Body of pancreas (tissue), 4 donors: ENCODE results near the gene ZFR2.

Source experiments
- POLR2A ChIP-seq, 3 donors: fragments of 450-650 bp; IDR thresholded peaks; one replicate each; pipeline ENCODE4 v1.6.1; 2016; ENCODE audit warnings: antibody characterized with exemption in 3 of 3, mild to moderate bottlenecking in 2 of 3
- TF ChIP-seq, protein P1 (sequence below), 7 experiments: fragments of 450-650 bp in 4 of 7; fragments of 200-600 bp in 3 of 7; sonication (generic) in 3 of 7; IDR thresholded peaks; one replicate each; pipeline ENCODE4 v1.5.1; 2016 to 2019; ENCODE audit warnings: antibody characterized with exemption in 7 of 7

DNA sequence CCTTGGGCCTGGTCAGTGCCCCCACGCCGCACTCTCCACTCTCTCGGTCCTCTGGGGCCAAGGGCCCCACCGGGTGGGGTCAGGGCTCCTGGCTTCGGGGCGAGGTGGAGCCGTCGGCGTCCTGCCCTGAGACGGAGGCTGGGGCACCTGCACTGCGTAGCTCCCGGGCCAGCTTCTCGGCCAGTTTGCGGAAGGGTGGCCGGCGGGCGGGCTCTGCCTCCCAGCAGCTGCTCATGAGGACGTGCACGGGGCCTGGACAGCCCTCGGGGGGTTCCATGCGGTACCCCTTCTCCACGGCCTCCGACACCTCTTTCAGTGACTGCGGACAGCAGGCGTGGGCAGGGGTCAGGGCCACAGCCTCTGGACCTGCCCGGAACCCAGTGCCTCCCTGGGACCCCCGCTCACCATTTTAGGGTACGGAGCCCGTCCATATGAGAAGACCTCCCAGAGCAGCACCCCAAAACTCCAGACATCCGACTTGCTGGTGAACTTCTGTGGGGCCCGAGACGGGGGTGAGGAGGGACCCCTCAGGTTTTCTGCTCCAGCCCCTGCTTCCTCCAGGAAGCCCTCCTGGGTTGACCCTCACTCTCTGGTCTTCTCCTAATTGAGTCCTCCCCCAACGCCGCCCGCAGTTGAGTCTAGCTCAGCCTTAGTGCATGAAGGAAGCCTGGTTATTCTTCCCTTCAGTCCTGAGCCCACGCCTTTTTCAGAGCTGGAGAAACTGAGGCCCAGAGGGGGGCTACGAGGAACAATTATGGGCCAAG, 90.6 kb downstream of the ZFR2 start:
- TF ChIP-seq, protein P1, sequence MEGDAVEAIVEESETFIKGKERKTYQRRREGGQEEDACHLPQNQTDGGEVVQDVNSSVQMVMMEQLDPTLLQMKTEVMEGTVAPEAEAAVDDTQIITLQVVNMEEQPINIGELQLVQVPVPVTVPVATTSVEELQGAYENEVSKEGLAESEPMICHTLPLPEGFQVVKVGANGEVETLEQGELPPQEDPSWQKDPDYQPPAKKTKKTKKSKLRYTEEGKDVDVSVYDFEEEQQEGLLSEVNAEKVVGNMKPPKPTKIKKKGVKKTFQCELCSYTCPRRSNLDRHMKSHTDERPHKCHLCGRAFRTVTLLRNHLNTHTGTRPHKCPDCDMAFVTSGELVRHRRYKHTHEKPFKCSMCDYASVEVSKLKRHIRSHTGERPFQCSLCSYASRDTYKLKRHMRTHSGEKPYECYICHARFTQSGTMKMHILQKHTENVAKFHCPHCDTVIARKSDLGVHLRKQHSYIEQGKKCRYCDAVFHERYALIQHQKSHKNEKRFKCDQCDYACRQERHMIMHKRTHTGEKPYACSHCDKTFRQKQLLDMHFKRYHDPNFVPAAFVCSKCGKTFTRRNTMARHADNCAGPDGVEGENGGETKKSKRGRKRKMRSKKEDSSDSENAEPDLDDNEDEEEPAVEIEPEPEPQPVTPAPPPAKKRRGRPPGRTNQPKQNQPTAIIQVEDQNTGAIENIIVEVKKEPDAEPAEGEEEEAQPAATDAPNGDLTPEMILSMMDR (IDR thresholded peaks at IDR 0.05) = no peak
- no peak for TF ChIP-seq POLR2A (IDR thresholded peaks at IDR 0.05)
